GM10248 (cell line): ENCODE measurements around the gene MAN2B2.

Experiments used
- CTCF ChIA-PET: fragments of 300-600 bp; sonication (Branson Sonifier 250); formaldehyde crosslinking; extraction: SDS; loops from one replicate; lab custom pipeline; 2021; ENCODE audit warnings: antibody characterized with exemption; lab: Yijun Ruan, JAX
- POLR2A ChIA-PET: fragments of 350-650 bp; sonication (Branson Sonifier 250); formaldehyde crosslinking; extraction: SDS; loops from one replicate; lab custom pipeline; 2020; ENCODE audit warnings: antibody characterized with exemption; lab: Yijun Ruan, JAX
- DNase-seq: peaks from one replicate; pipeline ENCODE4 v3.0.0; 2012; ENCODE audit errors: extremely low spot score
- TF ChIP-seq, protein P1 (sequence below): IDR thresholded peaks from 2 replicates; pipeline ENCODE4 v1.5.1; 2012; ENCODE audit warnings: mild to moderate bottlenecking, low read depth; ENCODE audit errors: extremely low read depth, missing control alignments, control extremely low read depth

The MAN2B2 gene

GRCh38 chr4:6641164-6641970, 66.4 kb downstream of the MAN2B2 start:
- no peak for DNase-seq
- ChIA-PET POLR2A (interaction anchor here (2.4 kb wide), 1 partner anchor 33 kb away, joined by 11 read pairs; a partner anchor contains a TSS), CTCF (interaction anchor here (0.9 to 1.3 kb wide), 4 partner anchors 22 to 232 kb away, joined by 3 to 5 read pairs (median 4); no protein-coding TSS in a partner anchor)
- TF ChIP-seq, protein P1, sequence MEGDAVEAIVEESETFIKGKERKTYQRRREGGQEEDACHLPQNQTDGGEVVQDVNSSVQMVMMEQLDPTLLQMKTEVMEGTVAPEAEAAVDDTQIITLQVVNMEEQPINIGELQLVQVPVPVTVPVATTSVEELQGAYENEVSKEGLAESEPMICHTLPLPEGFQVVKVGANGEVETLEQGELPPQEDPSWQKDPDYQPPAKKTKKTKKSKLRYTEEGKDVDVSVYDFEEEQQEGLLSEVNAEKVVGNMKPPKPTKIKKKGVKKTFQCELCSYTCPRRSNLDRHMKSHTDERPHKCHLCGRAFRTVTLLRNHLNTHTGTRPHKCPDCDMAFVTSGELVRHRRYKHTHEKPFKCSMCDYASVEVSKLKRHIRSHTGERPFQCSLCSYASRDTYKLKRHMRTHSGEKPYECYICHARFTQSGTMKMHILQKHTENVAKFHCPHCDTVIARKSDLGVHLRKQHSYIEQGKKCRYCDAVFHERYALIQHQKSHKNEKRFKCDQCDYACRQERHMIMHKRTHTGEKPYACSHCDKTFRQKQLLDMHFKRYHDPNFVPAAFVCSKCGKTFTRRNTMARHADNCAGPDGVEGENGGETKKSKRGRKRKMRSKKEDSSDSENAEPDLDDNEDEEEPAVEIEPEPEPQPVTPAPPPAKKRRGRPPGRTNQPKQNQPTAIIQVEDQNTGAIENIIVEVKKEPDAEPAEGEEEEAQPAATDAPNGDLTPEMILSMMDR, result no peak

GRCh38 chr4:6641971-6642320, 67.0 kb downstream of the MAN2B2 start:
- TF ChIP-seq, protein P1, result no peak
- ChIA-PET CTCF (interaction anchor here (0.7 to 1.3 kb wide), 4 partner anchors 10 to 232 kb away, joined by 3 to 5 read pairs (median 4); no protein-coding TSS in a partner anchor), POLR2A (interaction anchor here (1.3 kb wide), 1 partner anchor 32 kb away, joined by 4 read pairs; a partner anchor contains a TSS)
- no peak for DNase-seq

DNA sequence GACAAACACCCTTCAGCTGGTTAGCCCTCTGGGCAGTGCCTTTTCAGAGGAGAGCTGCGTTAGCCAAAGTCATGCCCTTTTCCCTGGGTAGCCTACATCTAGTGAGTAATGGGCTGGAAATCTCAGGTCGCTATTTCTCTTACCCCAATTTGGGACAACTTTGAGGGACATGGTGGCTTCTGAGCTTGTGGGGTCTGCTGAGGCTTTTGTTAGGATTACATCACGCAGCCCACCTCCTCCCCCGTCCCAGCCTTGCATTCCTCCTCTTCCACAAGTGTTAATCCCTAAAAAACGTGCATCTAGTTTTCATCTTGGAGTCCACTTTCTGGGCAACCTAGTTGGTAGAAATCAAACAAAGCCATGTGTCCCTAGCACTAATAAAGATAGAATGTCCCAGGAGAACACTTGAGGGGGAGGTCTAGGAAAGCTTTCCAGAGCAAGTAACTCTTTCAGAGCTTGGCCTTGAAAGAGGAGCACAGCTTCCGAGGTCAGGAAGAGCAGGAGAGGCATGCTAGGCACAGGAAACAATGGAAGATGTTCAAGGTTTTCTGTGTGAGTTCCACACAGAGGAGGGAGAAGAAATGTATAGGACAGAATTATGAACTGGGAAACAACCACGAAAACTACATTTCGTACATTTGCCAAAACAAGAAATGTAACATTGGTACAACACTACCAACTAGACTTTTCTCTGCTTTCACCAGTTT, 68.3 kb downstream of the MAN2B2 start:
- no peak for DNase-seq
- ChIA-PET POLR2A (interaction anchor here (1.0 to 1.3 kb wide), 2 partner anchors 15 to 31 kb away, joined by 3 to 4 read pairs; a partner anchor contains a TSS), CTCF (interaction anchor here (1.3 kb wide), 1 partner anchor 16 kb away, joined by 3 read pairs; no protein-coding TSS in a partner anchor)
- TF ChIP-seq, protein P1, result no peak

- TF ChIP-seq, protein P1, result no peak
- ChIA-PET CTCF (interaction anchor here (0.8 kb wide), 1 partner anchor 9 kb away, joined by 3 read pairs; no protein-coding TSS in a partner anchor), POLR2A (no interaction called here)
- no peak for DNase-seq
Measured at GRCh38 chr4:6644792-6645530, 70.0 kb downstream of the MAN2B2 start.

- POLR2A ChIA-PET, result interaction anchor here (1.0 kb wide), 1 partner anchor 26 kb away, joined by 6 read pairs; no protein-coding TSS in a partner anchor
- CTCF ChIA-PET, result no interaction called here
- TF ChIP-seq, protein P1, result no peak
- DNase-seq, result no peak
Measured at GRCh38 chr4:6647169-6647568, 72.2 kb downstream of the MAN2B2 start.

GRCh38 chr4:6647582-6648230, 72.7 kb downstream of the MAN2B2 start:
- CTCF ChIA-PET, result no interaction called here
- TF ChIP-seq, protein P1, result no peak
- no peak for DNase-seq
- POLR2A ChIA-PET, result interaction anchor here (1.0 kb wide), 1 partner anchor 26 kb away, joined by 6 read pairs; no protein-coding TSS in a partner anchor
